Smooth muscle cell of the brain vasculature (primary cell): ENCODE measurements around the gene CCDC136.
A peak's percentile ranks its signal among the peaks of the same experiment; 100 is the strongest.

Experiments
- DNase-seq: peaks from one replicate; pipeline ENCODE4 v3.0.0-alpha.2; 2012; ENCODE audit warnings: low read depth, low spot score

Gene CCDC136

DNA sequence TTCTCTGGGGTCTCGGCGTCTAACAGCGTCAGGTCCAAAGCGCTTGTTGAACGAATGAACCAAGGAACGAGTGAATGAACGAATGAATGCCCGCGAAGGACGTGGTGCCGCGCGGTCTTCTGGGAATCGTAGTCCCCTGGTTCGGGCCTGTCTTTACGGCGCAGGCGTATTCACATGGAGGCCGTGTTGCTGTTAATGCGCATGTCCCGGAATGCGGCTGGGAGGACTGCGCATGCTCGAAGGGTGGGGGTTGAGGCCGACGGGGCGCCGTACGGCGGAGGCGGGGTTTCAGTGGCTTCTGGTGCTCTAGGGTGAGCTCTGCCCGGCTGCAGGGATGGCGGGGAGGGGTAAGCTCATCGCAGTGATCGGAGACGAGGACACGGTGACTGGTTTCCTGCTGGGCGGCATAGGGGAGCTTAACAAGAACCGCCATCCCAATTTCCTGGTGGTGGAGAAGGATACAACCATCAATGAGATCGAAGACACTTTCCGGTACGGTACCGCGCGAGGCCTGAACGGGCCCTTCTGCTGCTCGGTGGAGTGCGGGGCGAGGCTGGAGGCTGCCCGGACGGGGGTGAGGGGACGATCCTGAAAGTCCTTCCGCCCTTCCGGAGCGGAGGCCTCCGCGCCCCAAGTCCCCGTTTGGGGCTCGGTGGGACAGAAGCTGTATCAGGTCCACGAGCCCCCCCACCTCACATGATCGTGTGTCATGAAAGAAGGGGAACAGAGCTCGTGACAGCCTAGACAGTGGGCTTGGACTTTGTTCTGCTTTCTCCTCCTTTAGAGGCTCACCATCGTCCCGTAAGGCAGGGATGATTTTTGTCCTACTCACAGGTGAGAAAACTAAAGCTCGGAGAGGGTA lies 71.0 kb downstream of the CCDC136 start, which contains the start of gene ATP6V1F:
TSS of gene ATP6V1F (plus strand) at position 286 of the 862 bp plus-strand sequence. CDS start at position 335, 49 bp downstream.
- DNase-seq, result peak; percentile 94

DNA sequence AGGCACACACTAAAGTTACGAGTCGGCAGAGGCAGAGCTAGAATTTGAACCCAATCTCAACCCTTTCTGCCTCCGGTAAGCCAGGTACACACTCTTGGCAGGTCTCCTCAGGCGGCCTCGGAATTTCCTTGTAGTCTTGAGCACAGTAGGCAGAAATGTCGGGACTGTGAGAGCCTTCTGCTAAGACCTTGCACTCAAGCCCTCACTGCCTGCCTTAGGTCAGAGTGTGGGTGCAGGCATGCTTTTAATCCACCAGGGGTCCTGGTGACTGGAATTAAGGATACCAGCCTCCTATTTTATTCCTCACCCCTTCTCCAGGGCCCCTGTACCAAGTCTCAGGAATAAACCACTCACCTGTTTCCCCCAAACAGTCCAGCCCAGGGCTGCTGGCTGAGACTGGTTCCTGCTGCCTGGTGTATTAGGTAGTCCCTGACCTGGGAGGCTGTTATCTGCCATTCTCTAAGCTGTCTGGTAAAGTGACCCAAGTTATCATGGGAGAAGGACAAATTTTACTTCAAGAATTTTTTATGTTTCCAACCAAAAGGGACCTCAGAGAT lies 71.7 kb downstream of the CCDC136 start:
- no peak for DNase-seq

DNA sequence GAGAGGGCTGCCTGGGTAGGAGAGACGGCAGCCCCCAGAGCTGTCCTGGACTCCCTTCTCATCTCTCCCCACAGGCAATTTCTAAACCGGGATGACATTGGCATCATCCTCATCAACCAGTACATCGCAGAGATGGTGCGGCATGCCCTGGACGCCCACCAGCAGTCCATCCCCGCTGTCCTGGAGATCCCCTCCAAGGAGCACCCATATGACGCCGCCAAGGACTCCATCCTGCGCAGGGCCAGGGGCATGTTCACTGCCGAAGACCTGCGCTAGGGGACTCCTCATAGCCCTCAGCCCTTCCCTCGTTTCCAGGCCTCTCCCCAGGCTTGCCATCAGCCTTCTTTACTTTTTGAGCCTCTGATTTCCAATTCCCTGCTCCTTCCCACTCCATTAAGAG lies 73.5 kb downstream of the CCDC136 start:
- DNase-seq, result no peak

DNA sequence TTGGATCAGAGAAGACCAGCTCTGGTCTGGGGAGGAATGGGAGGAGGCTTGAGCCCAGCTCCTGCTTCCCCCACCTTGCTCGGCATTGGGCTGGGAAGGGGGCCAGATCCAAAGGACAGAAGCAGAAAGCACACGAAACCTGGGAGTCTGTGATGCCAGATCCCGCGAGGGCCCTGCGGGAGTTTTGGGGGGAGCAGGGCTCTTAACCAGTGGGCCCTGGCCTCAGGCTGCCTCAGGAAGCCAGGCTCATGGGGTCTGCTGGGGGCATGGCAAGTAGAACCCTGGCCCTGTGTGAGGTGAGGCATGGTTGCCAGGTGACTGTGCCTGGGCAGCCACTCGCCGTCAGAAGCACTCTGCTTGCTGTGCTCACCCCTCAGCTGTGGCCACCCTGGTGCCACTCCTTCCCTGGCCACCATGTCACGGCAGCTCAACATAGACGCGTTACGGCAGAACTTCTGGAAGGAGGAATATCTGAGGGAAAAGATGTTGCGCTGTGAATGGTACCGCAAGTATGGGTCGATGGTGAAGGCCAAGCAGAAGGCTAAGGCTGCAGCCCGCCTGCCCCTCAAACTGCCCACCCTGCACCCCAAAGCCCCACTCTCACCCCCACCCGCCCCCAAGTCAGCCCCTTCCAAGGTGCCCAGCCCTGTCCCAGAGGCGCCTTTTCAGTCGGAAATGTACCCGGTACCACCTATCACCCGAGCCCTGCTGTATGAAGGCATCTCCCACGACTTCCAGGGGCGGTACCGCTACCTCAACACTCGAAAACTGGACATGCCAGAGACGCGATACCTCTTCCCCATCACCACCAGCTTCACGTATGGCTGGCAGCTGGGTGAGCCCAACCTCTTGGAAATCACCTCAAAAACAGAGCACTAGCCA lies 74.5 kb downstream of the CCDC136 start:
- no peak for DNase-seq

DNA sequence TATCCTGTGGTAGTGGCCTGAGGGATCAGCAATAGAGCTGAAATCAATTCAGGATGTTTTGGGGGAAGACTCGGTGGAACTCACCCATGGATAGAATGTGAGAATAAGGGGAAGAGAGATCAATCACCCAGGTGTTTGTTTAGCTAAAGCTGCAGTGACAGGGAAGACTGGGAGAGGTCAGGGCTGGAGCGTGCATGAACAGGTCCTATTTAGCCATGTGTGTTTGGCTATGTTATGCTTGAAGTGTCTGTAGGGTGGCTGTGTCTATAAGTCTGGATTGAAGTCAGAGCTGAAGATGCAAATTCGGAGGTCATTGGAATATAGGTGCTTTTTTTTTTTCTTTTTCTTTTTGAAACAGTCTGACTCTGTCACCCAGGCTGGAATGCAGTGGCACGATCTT lies 75.5 kb downstream of the CCDC136 start:
- no peak for DNase-seq

DNA sequence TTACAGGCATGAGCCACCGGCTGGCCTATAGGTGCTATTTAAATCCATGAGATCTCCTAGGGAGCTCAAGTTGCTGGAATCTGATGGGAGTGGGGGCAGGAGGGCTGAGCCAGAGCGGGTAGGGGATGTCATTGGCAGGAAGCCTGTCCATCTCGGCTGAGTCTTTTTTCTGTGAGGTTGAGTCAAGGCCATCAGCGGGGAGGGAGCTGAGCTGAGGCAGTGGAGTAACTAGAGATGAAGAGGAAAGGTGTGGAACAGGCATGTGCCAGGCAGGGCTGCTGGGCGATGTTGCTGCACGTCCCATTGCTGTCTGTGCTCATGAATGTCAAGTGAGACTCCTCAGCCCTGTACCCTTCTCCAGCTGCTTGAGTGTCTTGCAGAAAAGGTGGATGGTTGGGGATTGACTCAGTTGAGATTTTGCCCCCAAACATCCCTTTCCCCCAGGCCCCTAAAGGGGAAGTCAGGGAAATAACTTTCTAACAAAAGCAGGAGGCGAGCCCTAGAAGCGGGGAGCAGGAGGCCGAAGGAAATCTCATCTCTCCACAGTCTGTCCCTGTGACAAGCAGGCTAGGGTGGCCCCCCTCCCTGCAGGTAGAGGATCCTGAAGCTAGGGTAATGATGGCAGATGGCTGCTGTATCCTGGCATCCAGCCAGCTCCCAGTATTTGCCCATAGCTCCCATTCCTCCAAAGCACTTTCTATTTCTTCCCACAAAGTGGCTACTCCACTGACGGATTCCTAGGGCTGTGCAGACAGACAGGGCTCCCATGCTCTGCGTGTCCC lies 76.3 kb downstream of the CCDC136 start:
- DNase-seq, result no peak

DNA sequence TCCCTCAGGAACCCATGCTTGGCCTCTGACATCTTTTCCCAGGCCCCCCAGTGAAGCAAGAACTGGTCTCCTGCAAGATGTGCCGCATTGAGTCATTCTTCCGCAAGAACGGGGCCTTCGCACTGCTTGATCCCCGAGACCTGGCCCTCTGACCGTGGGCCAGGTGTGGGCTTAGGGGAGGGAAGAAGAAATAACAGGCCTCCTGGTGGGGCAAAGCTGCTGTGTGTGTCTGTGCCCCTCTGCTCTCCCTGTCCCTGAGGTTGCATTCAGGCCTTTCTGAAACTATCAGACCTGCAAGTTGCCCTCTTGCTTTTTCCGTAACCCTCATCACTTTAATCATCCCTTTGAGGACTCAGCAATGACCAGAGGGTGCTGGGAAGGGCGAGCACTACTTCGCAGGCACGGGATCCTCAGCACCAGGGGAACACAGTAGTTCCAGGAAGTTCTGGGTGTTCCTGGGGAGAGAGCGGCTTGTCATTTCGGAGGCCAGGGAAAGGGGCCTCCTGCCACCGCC lies 76.9 kb downstream of the CCDC136 start:
- DNase-seq, result no peak

DNA sequence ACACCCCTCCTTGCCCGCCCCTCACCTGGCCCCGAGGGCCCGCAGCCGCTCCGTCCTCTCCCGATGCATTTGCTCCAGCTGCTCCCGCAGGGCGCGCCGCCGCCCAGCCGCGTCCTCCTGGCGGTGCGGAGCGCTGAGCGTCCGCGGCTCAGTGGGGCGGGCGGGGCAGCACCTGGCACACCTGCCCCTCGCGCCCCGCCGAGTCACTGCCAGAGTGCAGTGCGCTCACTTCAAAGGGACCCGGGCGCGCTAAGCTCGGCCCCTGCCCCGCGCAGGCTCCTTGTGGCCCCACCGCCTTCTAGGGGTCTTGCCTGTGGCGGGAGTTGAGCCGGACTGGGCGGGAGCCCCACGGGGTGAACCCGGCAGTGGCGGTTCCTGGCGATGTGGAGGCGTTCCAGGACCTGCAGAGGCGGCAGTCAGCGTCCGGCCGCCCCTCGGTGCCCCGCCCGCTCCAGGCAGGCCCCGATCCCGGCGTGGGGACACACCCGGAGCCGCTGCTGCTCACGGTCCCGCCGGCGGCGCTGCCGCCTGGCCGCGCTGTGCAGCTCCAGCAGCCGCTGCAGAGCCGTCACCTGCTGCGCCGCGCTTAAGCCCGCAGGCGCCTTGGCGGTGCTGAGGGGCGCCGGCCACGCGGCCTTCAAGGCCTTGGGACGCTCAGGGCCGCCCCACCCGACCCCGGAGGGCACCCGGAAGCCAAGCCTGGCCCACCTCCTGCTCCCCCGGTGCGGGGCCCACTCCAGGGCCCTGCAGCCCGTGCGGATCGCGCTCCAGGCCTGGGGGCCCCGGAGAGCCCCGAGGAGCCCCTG lies 77.6 kb downstream of the CCDC136 start:
- no peak for DNase-seq

DNA sequence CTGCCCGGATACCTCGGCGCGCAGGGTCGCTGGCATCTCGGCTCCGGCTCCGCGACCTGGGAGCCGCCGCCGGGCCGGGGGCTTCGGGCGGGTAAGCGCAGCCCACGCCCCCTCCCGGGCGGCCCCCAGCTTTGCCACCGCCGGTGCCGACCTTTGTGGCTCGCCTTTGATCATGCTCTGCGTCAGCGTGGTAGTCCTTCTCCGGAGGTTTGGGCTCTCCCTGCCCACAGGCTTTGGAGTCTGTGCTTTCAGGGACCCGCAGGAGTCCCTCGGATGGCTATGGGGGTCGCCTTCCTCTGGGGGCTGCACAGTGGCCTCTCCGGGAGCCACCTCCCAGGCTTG lies 78.1 kb downstream of the CCDC136 start:
- no peak for DNase-seq

DNA sequence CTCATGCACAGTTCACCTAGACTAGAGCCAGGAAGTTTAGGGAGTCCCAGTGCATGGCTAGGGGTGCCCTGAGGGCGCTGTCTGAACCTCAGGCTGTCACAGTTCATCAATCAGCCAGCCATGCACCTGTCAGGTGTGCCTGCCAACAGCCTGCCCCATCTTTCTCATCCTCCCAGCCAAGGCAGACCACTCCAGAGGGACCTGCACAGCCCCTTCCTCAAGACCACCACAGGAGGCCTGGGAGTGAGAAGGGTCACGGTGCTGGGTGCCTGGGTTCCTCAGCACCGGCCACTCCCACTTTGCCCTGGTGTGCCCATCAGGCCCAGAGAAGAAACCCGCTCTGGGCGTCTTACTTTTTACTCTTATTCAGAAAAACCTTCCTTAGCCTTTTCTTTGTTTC lies 79.3 kb downstream of the CCDC136 start:
- no peak for DNase-seq
